SK-N-DZ (cell line): ENCODE measurements around the gene SMPD1.

Experiments
- DNase-seq: peaks from one replicate; pipeline ENCODE4 v3.0.0-alpha.2; 2015; ENCODE audit warnings: low spot score

Gene SMPD1

GRCh38 chr11:6413791-6414201 lies 23.5 kb downstream of the SMPD1 start:
- no peak for DNase-seq

- no peak for DNase-seq
These were observed 24.6 kb downstream of the SMPD1 start for GRCh38 chr11:6414874-6415328.

GRCh38 chr11:6415797-6416196 lies 25.5 kb downstream of the SMPD1 start:
- no peak for DNase-seq

DNA sequence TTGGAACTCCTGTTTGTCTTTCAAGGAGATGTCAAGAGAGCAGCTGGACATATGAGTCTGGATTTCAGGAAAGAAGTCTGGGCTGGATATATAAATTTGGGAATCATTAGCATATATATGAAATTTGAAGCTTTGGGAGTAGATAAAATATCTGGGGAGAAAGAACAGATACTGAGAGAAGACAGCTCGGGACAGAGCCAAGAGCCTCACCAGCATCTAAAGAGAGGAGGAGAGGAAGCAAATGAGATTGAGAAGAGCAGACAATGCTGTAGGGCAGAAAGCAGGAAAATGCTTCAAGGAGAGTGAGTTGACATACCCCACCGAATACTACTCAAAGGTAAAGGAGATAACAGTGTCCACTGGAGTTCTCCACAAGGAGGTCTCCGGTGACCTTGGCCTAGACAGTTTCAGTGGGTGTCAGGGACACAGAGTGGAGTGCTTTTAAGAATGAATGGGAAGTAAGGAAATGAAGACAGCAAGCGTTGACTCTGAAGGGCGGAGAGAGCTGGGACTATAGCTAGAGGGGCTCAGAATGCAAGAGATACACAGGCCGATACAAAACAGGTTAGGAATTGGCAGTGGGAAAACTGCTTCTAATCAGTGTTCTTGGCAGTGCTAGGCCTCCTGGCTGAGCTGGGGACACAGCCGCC lies 27.8 kb downstream of the SMPD1 start:
- no peak for DNase-seq

DNA sequence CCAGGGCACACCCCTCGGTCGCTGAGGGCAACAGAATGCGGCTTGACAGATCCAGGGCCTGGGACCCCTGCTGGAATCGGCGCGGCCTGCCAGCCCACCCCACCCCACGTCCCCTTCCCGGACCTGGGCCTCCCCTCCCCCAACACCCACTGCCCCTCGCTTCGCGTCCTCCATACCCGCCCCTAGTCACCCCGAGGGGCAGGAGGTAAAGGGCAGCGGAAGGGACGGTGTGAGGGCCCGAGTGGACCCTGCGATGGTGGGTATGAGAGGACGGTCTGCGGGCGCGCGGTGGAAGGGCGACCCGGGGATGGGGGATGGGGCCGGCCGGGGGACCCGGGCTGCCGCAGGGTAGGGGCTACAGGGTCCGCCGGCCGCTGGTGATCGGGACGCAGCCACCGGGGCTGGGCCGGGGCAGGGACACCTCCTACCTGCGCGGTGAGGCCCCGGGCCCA lies 28.3 kb downstream of the SMPD1 start:
- DNase-seq, result peak; percentile 35

- peak; percentile 69 for DNase-seq
These were observed 28.8 kb downstream of the SMPD1 start, which contains the start of gene APBB1 for GRCh38 chr11:6419009-6419631. TSS of gene APBB1 (minus strand) at chr11:6419094. CDS start at chr11:6411347, 7,747 bp downstream.

GRCh38 chr11:6420677-6421076 lies 30.4 kb downstream of the SMPD1 start:
- no peak for DNase-seq

GRCh38 chr11:6427516-6427915 lies 37.2 kb downstream of the SMPD1 start:
- no peak for DNase-seq

GRCh38 chr11:6431861-6432260 lies 41.6 kb downstream of the SMPD1 start:
- no peak for DNase-seq

DNA sequence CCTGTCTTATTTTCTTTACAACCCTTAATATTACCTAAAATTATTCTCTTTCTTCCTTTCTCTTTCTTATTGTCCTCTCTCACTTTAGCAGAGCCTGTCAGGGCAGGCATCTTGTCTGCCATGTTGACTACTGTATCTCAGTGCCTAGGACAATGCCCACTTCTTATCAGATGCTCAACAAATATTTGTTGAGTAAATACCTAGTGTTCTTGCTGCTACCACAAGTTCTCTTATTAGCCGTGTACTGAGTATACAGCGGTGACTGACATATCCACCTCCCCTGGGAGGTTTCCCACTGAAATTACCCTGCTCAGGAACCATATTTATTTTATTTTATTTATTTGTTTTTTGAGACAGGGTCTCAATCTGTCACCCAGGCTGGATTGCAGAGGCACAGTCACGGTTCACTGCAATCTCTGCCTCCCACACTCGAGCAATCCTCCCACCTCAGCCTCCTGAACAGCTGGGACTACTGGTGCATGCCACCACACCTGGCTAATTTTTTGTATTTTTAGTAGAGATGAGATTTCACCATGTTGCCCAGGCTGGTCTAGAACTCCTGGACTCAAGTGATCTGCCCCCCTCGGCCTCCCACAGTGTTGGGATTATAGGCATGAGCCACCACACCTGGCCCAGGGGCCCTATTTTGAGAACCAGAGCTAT lies 43.9 kb downstream of the SMPD1 start:
- no peak for DNase-seq

- no peak for DNase-seq
These were observed 47.1 kb downstream of the SMPD1 start for GRCh38 chr11:6437423-6437822.

DNA sequence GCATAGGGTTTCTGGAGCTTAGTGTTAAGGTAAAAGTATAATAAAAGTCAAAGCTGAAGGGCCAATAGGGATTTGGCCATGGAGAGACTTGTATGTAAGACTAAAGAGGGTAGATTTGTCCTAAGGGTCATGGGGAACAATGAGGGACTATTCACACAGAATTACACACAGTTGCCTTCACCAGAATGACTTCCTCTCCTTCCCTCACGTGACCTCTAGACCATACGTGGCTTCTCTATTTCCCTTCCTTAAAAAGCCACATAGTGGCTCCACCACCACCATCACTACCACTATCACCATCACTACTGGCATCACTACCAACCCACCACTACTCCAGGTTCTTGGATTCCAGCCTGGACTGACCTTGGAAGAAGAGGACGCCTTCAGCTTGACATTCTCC lies 47.7 kb downstream of the SMPD1 start:
- no peak for DNase-seq

GRCh38 chr11:6438979-6439571 lies 48.8 kb downstream of the SMPD1 start:
- DNase-seq, result peak; percentile 82

GRCh38 chr11:6440906-6441358 lies 50.7 kb downstream of the SMPD1 start, which contains the start of gene HPX:
TSS of gene HPX (minus strand) at chr11:6440987. CDS start at chr11:6440963, 24 bp downstream.
- peak; percentile 37 for DNase-seq

GRCh38 chr11:6442441-6442840 lies 52.2 kb downstream of the SMPD1 start:
- no peak for DNase-seq

DNA sequence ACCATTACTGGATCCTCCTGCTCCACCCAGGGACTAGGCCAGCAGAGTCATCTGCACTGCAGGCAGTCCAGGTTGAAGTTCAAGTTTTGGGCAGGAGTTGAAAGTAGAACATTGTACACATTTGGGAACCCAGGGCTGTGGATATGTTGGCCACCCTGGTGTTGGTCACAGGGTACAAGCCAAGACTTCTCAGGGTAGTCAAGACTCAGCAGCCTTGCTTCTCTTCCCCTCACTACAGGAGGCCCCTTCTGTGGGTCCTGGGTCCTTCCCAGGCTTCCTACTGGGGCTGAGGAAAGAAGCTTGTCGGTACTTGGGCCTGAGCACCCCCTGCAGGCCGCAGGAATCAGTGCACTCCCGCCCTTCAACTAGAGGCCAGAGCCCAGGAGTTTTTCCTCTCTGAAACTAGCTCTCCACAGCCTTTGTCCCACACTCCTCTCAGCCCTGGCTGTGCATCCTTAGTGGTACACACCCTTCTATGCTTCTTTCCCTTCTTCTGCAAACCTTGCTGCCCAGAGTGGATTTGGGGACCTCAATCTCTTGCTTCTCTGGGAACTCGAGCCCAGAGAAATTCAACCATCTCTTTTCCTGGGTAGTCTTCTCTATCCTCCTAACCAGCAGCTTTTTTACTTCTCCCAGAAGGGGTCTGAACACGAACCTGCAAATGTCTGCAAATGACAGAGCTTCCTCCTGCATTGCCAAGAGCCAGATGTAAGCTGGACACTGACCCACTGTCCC lies 53.2 kb downstream of the SMPD1 start:
- peak; percentile 57 for DNase-seq
